IMR-90 (cell line): ENCODE measurements around the gene RHBDL3. TPM values are rescaled to one million over a fixed set of nuclear protein-coding genes. Genes with fewer than 3 reads are reported as not detected.

ENCODE experiments used
- ATAC-seq: fragments of 200-7000 bp; cut with Tn5 transposase; 2 replicates; pipeline ENCODE4 v1.9.1; 2020; ENCODE audit warnings: low read depth, mild to moderate bottlenecking, moderate library complexity
- BruUV-seq: library from RNA; stranded (reverse); fragments of 400-500 nt; replicated peaks from 2 replicates; lab custom pipeline; 2021; lab: Mats Ljungman, UMichigan
- CTCF ChIA-PET: fragments of 300-600 bp; formaldehyde crosslinking; extraction: SDS; loops from one replicate; lab custom pipeline; 2021; ENCODE audit warnings: antibody characterized with exemption; lab: Yijun Ruan, JAX
- POLR2A ChIA-PET: fragments of 300-600 bp; sonication (Branson Sonifier 250); formaldehyde crosslinking; loops from one replicate; lab custom pipeline; 2022; ENCODE audit warnings: antibody characterized with exemption; ENCODE audit not compliant: unreplicated experiment; lab: Charles Lee
- DNase-seq: peaks from one replicate; pipeline ENCODE4 v3.0.0; 2013
- H2AFZ ChIP-seq: replicated peaks from 2 replicates; pipeline ENCODE3; 2013; ENCODE audit warnings: low read length, mild to moderate bottlenecking; ENCODE audit not compliant: poor library complexity
- H2AK5ac ChIP-seq: 2 replicates; pipeline ENCODE4 v1.6.1; 2013; ENCODE audit warnings: low read depth, low read length, inconsistent platforms
- H2AK9ac ChIP-seq: replicated peaks from 2 replicates; pipeline ENCODE3; 2013; ENCODE audit warnings: mild to moderate bottlenecking, low read depth, low read length, moderate library complexity; ENCODE audit not compliant: poor library complexity
- H2BK120ac ChIP-seq: 2 replicates; pipeline ENCODE4 v1.6.1; 2013; ENCODE audit warnings: low read depth, low read length, inconsistent platforms
- H2BK15ac ChIP-seq: 3 replicates; pipeline ENCODE4 v1.6.1; 2013; ENCODE audit warnings: low read depth, low read length, inconsistent platforms
- H2BK20ac ChIP-seq: 2 replicates; pipeline ENCODE4 v1.6.1; 2013; ENCODE audit warnings: low read depth, mild to moderate bottlenecking, inconsistent platforms, low read length, moderate library complexity
- H2BK5ac ChIP-seq: 2 replicates; pipeline ENCODE4 v1.6.1; 2013; ENCODE audit warnings: mild to moderate bottlenecking, low read depth, low read length, inconsistent platforms; ENCODE audit not compliant: poor library complexity, severe bottlenecking
- H3K14ac ChIP-seq: replicated peaks from 2 replicates; pipeline ENCODE4 v1.6.1; 2013; ENCODE audit warnings: low read depth, low read length, inconsistent platforms
- H3K18ac ChIP-seq: 2 replicates; pipeline ENCODE4 v1.6.1; 2013; ENCODE audit warnings: low read depth, low read length, control low read depth
- H3K23ac ChIP-seq: 2 replicates; pipeline ENCODE4 v1.6.1; 2013; ENCODE audit warnings: low read depth, low read length, inconsistent platforms
- H3K27ac ChIP-seq: 2 replicates; pipeline ENCODE4 v1.5.1; 2013; ENCODE audit warnings: mild to moderate bottlenecking, control low read depth, low read length; ENCODE audit not compliant: insufficient read depth
- H3K27me3 ChIP-seq: 2 replicates; pipeline ENCODE4 v1.6.1; 2013; ENCODE audit warnings: low read length; ENCODE audit not compliant: control insufficient read depth, insufficient read depth
- H3K36me3 ChIP-seq: 2 replicates; pipeline ENCODE4 v1.6.1; 2013; ENCODE audit warnings: low read length, mixed read lengths; ENCODE audit not compliant: control insufficient read depth, insufficient read depth
- H3K4ac ChIP-seq: 2 replicates; pipeline ENCODE4 v1.6.1; 2013; ENCODE audit warnings: low read depth, low read length, inconsistent platforms
- H3K4me1 ChIP-seq: 2 replicates; pipeline ENCODE4 v1.6.1; 2013; ENCODE audit warnings: low read length, mixed read lengths; ENCODE audit not compliant: control insufficient read depth, insufficient read depth
- H3K4me2 ChIP-seq: 2 replicates; pipeline ENCODE4 v1.6.1; 2013; ENCODE audit warnings: low read depth, mild to moderate bottlenecking, control low read depth, low read length, moderate library complexity
- H3K4me3 ChIP-seq: 2 replicates; pipeline ENCODE4 v1.5.1; 2013; ENCODE audit warnings: low read depth, mild to moderate bottlenecking, control low read depth, low read length, moderate library complexity; ENCODE audit not compliant: insufficient read depth
- H3K56ac ChIP-seq: 2 replicates; pipeline ENCODE4 v1.6.1; 2013; ENCODE audit warnings: low read length, inconsistent platforms; ENCODE audit not compliant: insufficient read depth; ENCODE audit errors: extremely low read depth
- H3K79me1 ChIP-seq, 2 experiments: 2 replicates each; pipeline ENCODE4 v1.6.1; 2013; ENCODE audit warnings: low read length in 2 of 2, inconsistent platforms in 1 of 2, low read depth in 1 of 2
- H3K9ac ChIP-seq: 2 replicates; pipeline ENCODE4 v1.6.1; 2013; ENCODE audit warnings: low read depth, low read length, control low read depth
- H3K9me1 ChIP-seq: 2 replicates; pipeline ENCODE4 v1.6.1; 2013; ENCODE audit warnings: low read length, inconsistent platforms; ENCODE audit not compliant: insufficient read depth
- H3K9me3 ChIP-seq: 2 replicates; pipeline ENCODE4 v1.6.1; 2013; ENCODE audit warnings: low read length; ENCODE audit not compliant: control insufficient read depth, insufficient read depth
- H4K20me1 ChIP-seq: 2 replicates; pipeline ENCODE4 v1.6.1; 2013; ENCODE audit warnings: low read length, inconsistent platforms; ENCODE audit not compliant: insufficient read depth
- H4K5ac ChIP-seq: 2 replicates; pipeline ENCODE4 v1.6.1; 2013; ENCODE audit warnings: mild to moderate bottlenecking, low read depth, low read length, control low read depth
- H4K8ac ChIP-seq, 2 experiments: 2 replicates each; pipeline ENCODE4 v1.6.1; 2013; ENCODE audit warnings: low read depth in 2 of 2, low read length in 2 of 2, control low read depth in 1 of 2, inconsistent platforms in 1 of 2
- H4K91ac ChIP-seq: 2 replicates; pipeline ENCODE4 v1.6.1; 2013; ENCODE audit warnings: low read depth, low read length, inconsistent platforms; ENCODE audit not compliant: insufficient read depth
- MAFK ChIP-seq: IDR thresholded peaks from 2 replicates; pipeline ENCODE4 v1.6.1; 2012; ENCODE audit warnings: low read depth, low read length, improper control_type of control experiment
- MAZ ChIP-seq: IDR thresholded peaks from 2 replicates; pipeline ENCODE4 v1.6.1; 2012; ENCODE audit warnings: low read depth, mild to moderate bottlenecking, low read length, improper control_type of control experiment, moderate library complexity, borderline replicate concordance
- WGBS, 2 experiments: methylation state at CpG; one replicate each; pipeline versions ENCODE4 v1.1.5 to v1.1.7; 2013; ENCODE audit warnings: missing lambda C conversion rate in 2 of 2; ENCODE audit not compliant: insufficient read length in 1 of 2; ENCODE audit errors: extremely low coverage in 2 of 2; 5-methylcytosine and 5-hydroxymethylcytosine counted together
- dilution Hi-C: fragments of 300-500 bp; cut with HindIII; formaldehyde crosslinking; loops from one replicate; pipeline ENCODE4 v1.14.3; 2018; ENCODE audit warnings: low sequenced_read_pairs; ENCODE audit not compliant: unreplicated experiment
- in situ Hi-C: fragments of 300-500 bp; cut with MboI; formaldehyde crosslinking; loops from 3 replicates; pipeline ENCODE4 v1.14.3; 2019; ENCODE audit warnings: low sequenced_read_pairs, inconsistent platforms, mixed read lengths
- intact Hi-C: fragments of 100-400 bp; cut with micrococcal nuclease; formaldehyde crosslinking; loops from 2 replicates; pipeline ENCODE4 v1.10.0; 2022
- polyA plus RNA-seq, 3 experiments: library from polyadenylated mRNA; depleted of rRNA; stranded (reverse); fragments of >200 nt; gene quantifications; 2 replicates each; pipeline ENCODE4 v1.2.3, GENCODE V29; 2012; ENCODE audit warnings: low replicate concordance in 1 of 3
- total RNA-seq: library from RNA; depleted of rRNA; stranded (reverse); fragments of >200 nt; gene quantifications from 2 replicates; pipeline ENCODE4 v1.2.3, GENCODE V29; 2012

Gene RHBDL3
- total and polyA plus RNA-seq, 2 of the 4 experiments (the other 2 are of a cell fraction) = 0.09 to 0.18 TPM

- Histone ChIP-seq H3K4me3 (no peak overlapping the region), H3K9ac (no peak overlapping the region), H3K14ac (no peak overlapping the region), H3K27ac (no peak overlapping the region), H3K56ac (no peak overlapping the region), H3K27me3 (peaks cover 76% of the 10 kb centered on the region), H2BK15ac (no peak overlapping the region), H4K91ac (no peak overlapping the region), H3K4me1 (peaks cover 2% of the 10 kb centered on the region; the same call in 1 of the 2 replicates), H3K23ac (no peak overlapping the region), H4K5ac (no peak overlapping the region), H2BK20ac (no peak overlapping the region), H3K9me1 (peaks cover 5% of the 10 kb centered on the region; the same call in 1 of the 2 replicates), H2AK9ac (no peak overlapping the region), H3K4me2 (no peak overlapping the region), H3K36me3 (no peaks in the 10 kb centered on the region), H4K8ac (no peak overlapping the region), H3K9me3 (no peaks in the 10 kb centered on the region), H2BK5ac (no peak overlapping the region), H2BK120ac (no peak overlapping the region), H3K18ac (no peak overlapping the region), H3K79me1 (no peaks in the 10 kb centered on the region), H4K20me1 (no peaks in the 10 kb centered on the region; the same call in none of the 2 replicates), H2AK5ac (no peak overlapping the region), H3K4ac (no peak overlapping the region), H2AFZ (no peak overlapping the region)
- DNase-seq (no peak), ATAC-seq (no peak)
- dilution Hi-C loops = no loop called here
- POLR2A ChIA-PET = no interaction called here
- in situ Hi-C loops = no loop called here
- CTCF ChIA-PET = no interaction called here
- no CpG with 5 or more reads among the region's 6 CpGs for WGBS, 2 experiments
- intact Hi-C loops = no loop called here
- no peak for TF ChIP-seq MAFK
- TF ChIP-seq MAZ = no peak
- BruUV-seq = no TSS peak
Observed at GRCh38 chr17:32264140-32264799, 1.4 kb upstream of the RHBDL3 start.
